Erythroblast (primary cell): ENCODE results near the gene LRFN5.

ENCODE experiments used
- DNase-seq, 2 experiments: peaks; one replicate each; lab custom pipeline; 2025; lab: John Stamatoyannopoulos, UW
- GATA1 ChIP-seq: IDR thresholded peaks from 2 replicates; pipeline ENCODE4 v1.6.1; 2011; ENCODE audit warnings: low read depth, mild to moderate bottlenecking, control low read depth, low read length, moderate library complexity
- POLR2A ChIP-seq: IDR thresholded peaks from 2 replicates; pipeline ENCODE4 v1.6.1; 2011; ENCODE audit warnings: mild to moderate bottlenecking, low read length

LRFN5 gene

GRCh38 chr14:41607966-41608663 is 1.4 kb downstream of the LRFN5 start:
- DNase-seq, result no peak
- no peak for TF ChIP-seq GATA1
- TF ChIP-seq POLR2A, result no peak

- TF ChIP-seq POLR2A, result no peak
- no peak for TF ChIP-seq GATA1
- DNase-seq, result no peak
Observed at GRCh38 chr14:41608681-41609390, 2.2 kb downstream of the LRFN5 start.

GRCh38 chr14:41609704-41610183 is 3.1 kb downstream of the LRFN5 start:
- no peak for DNase-seq
- TF ChIP-seq POLR2A, result no peak

GRCh38 chr14:41615011-41615595 is 8.4 kb downstream of the LRFN5 start:
- DNase-seq, result no peak
- TF ChIP-seq POLR2A, result no peak
- TF ChIP-seq GATA1, result no peak

- no peak for DNase-seq
- no peak for TF ChIP-seq GATA1
Observed at GRCh38 chr14:41623736-41624135, 17.1 kb downstream of the LRFN5 start.

GRCh38 chr14:41629876-41630275 is 23.2 kb downstream of the LRFN5 start:
- TF ChIP-seq GATA1 (no peak), POLR2A (no peak)
- no peak for DNase-seq

- no peak for DNase-seq
- TF ChIP-seq GATA1 (no peak), POLR2A (no peak)
Observed at GRCh38 chr14:41634286-41634685, 27.6 kb downstream of the LRFN5 start.

- TF ChIP-seq GATA1 (no peak), POLR2A (no peak)
- no peak for DNase-seq
Observed at GRCh38 chr14:41636492-41637392, 30.1 kb downstream of the LRFN5 start.

- DNase-seq, result no peak
- no peak for TF ChIP-seq GATA1
- no peak for TF ChIP-seq POLR2A
Observed at GRCh38 chr14:41641690-41642089, 35.0 kb downstream of the LRFN5 start.

- TF ChIP-seq GATA1 (no peak), POLR2A (no peak)
- DNase-seq, result no peak
Observed at GRCh38 chr14:41642367-41642766, 35.7 kb downstream of the LRFN5 start.

GRCh38 chr14:41642789-41643188 is 36.1 kb downstream of the LRFN5 start:
- DNase-seq, result no peak
- no peak for TF ChIP-seq GATA1
- no peak for TF ChIP-seq POLR2A

GRCh38 chr14:41644606-41645005 is 37.9 kb downstream of the LRFN5 start:
- DNase-seq, result no peak
- TF ChIP-seq GATA1, result no peak
- no peak for TF ChIP-seq POLR2A

GRCh38 chr14:41650802-41651201 is 44.1 kb downstream of the LRFN5 start:
- no peak for DNase-seq
- no peak for TF ChIP-seq POLR2A
- TF ChIP-seq GATA1, result no peak
